SK-N-SH (cell line): Measurements from ENCODE around the gene SMG1.
"Not testable (repeated sequence)": the region's sequence is repeated elsewhere in the genome, so short reads cannot be mapped to it uniquely, and the experiment has no call there.

ENCODE experiments used
- EZH2phosphoT487 ChIP-seq: fragments of 200-600 bp; sonication (generic); IDR thresholded peaks from 2 replicates; pipeline ENCODE4 v1.6.1; 2017; ENCODE audit warnings: low read depth, mixed run types, mild to moderate bottlenecking, antibody characterized with exemption, moderate library complexity, borderline replicate concordance
- FOXJ3 ChIP-seq: sonication (generic); formaldehyde crosslinking; IDR thresholded peaks from 2 replicates; pipeline ENCODE4 v1.5.1; 2020; ENCODE audit warnings: mild to moderate bottlenecking, missing genetic modification reagents
- NRF1 ChIP-seq: IDR thresholded peaks from 2 replicates; pipeline ENCODE4 v1.6.1; 2012; ENCODE audit warnings: low read depth, mild to moderate bottlenecking, low read length
- POLR2AphosphoS5 ChIP-seq: IDR thresholded peaks from 2 replicates; pipeline ENCODE4 v1.6.1; 2012; ENCODE audit warnings: low read depth, low read length
- RAD21 ChIP-seq: IDR thresholded peaks from 2 replicates; pipeline ENCODE4 v1.6.1; 2012; ENCODE audit warnings: mild to moderate bottlenecking, low read length
- TEAD4 ChIP-seq: IDR thresholded peaks from 2 replicates; pipeline ENCODE4 v1.4.0; 2012; ENCODE audit warnings: mild to moderate bottlenecking, borderline replicate concordance; ENCODE audit not compliant: insufficient read depth
- TF ChIP-seq, protein P1 (sequence below): fragments of 200-600 bp; sonication (generic); IDR thresholded peaks from 2 replicates; pipeline ENCODE4 v1.6.1; 2017; ENCODE audit warnings: antibody characterized with exemption, mild to moderate bottlenecking, moderate library complexity
- TF ChIP-seq, protein P2 (sequence below): fragments of 150-350 bp; IDR thresholded peaks from 2 replicates; pipeline ENCODE4 v1.6.1; 2017; ENCODE audit warnings: antibody characterized with exemption, low read length, low read depth, borderline replicate concordance

DNA sequence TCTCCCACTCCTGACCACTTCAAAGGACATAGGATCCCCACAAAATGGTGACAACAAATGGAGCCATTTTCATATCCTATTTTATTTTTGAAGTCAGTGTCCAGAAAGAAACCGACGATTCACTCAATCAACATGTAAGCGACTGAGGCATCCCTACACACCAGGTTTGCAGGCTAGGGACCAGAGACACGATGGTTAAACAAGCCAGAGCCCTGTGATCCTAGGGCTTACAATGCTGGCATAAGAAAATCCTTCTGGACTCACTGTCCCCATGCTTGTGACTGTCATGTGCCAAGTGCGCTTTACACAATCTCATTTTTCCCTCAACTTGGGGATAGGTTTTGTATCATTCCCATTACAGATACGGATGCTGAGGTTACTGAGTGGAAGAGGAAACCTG, 145.0 kb downstream of the SMG1 start:
- not testable (repeated sequence) for TF ChIP-seq POLR2AphosphoS5; EZH2phosphoT487; TEAD4; FOXJ3 (CRISPR knock-in tag); NRF1; RAD21
- TF ChIP-seq, protein P1, sequence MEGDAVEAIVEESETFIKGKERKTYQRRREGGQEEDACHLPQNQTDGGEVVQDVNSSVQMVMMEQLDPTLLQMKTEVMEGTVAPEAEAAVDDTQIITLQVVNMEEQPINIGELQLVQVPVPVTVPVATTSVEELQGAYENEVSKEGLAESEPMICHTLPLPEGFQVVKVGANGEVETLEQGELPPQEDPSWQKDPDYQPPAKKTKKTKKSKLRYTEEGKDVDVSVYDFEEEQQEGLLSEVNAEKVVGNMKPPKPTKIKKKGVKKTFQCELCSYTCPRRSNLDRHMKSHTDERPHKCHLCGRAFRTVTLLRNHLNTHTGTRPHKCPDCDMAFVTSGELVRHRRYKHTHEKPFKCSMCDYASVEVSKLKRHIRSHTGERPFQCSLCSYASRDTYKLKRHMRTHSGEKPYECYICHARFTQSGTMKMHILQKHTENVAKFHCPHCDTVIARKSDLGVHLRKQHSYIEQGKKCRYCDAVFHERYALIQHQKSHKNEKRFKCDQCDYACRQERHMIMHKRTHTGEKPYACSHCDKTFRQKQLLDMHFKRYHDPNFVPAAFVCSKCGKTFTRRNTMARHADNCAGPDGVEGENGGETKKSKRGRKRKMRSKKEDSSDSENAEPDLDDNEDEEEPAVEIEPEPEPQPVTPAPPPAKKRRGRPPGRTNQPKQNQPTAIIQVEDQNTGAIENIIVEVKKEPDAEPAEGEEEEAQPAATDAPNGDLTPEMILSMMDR = not testable (repeated sequence)
- TF ChIP-seq, protein P2, sequence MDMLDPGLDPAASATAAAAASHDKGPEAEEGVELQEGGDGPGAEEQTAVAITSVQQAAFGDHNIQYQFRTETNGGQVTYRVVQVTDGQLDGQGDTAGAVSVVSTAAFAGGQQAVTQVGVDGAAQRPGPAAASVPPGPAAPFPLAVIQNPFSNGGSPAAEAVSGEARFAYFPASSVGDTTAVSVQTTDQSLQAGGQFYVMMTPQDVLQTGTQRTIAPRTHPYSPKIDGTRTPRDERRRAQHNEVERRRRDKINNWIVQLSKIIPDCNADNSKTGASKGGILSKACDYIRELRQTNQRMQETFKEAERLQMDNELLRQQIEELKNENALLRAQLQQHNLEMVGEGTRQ = not testable (repeated sequence)
